Breast epithelium (tissue), 4 donors: ENCODE data around the gene NFE2L1. TPM values are rescaled to one million over a fixed set of nuclear protein-coding genes. Genes with fewer than 3 reads are reported as not detected.
"Not testable (repeated sequence)": the region's sequence is repeated elsewhere in the genome, so short reads cannot be mapped to it uniquely, and the experiment has no call there.

ENCODE experiments used
- DNase-seq, 2 donors: peaks; one replicate each; pipeline ENCODE4 v3.0.0-alpha.2; 2019; ENCODE audit warnings: low spot score in 2 of 2
- H3K27ac ChIP-seq, 2 donors: fragments of 200-600 bp; sonication (generic) in 1 of 2; one replicate each; pipeline ENCODE4 v1.5.1; 2016 to 2019; ENCODE audit warnings: mild to moderate bottlenecking in 1 of 2
- H3K27me3 ChIP-seq, 2 donors: fragments of 200-600 bp; sonication (generic) in 1 of 2; one replicate each; pipeline versions ENCODE4 v1.5.1 to v1.6.0; 2017 to 2019; ENCODE audit warnings: control low read depth in 1 of 2, mild to moderate bottlenecking in 1 of 2
- H3K36me3 ChIP-seq: fragments of 200-600 bp; one replicate; pipeline ENCODE4 v1.5.1; 2019
- H3K4me1 ChIP-seq, 2 donors: fragments of 200-600 bp; sonication (generic); one replicate each; pipeline ENCODE4 v1.5.1; 2016 to 2019; ENCODE audit warnings: control low read depth in 1 of 2
- H3K4me3 ChIP-seq, 3 donors: fragments of 200-600 bp; sonication (generic); 1 replicate in 2 of 3; 2 replicates in 1 of 3; pipeline ENCODE4 v1.5.1; 2016 to 2019; ENCODE audit warnings: mild to moderate bottlenecking in 3 of 3, moderate library complexity in 2 of 3
- H3K9me3 ChIP-seq, 2 donors: fragments of 200-600 bp; sonication (generic) in 1 of 2; one replicate each; pipeline ENCODE4 v1.5.1; 2016 to 2019; ENCODE audit warnings: control low read depth in 1 of 2
- POLR2A ChIP-seq: fragments of 450-650 bp; IDR thresholded peaks from one replicate; pipeline ENCODE4 v1.6.1; 2016; ENCODE audit warnings: antibody characterized with exemption, mild to moderate bottlenecking, moderate library complexity
- POLR2AphosphoS5 ChIP-seq, 3 donors: sonication (generic); formaldehyde crosslinking; IDR thresholded peaks; one replicate each; pipeline ENCODE4 v1.6.1; 2017; ENCODE audit warnings: antibody characterized with exemption in 3 of 3
- intact Hi-C: fragments of 100-400 bp; cut with DNase I; formaldehyde crosslinking; loops from one replicate; pipeline ENCODE4 v1.15.1; 2023; ENCODE audit warnings: low total_unique reads
- total RNA-seq, 3 donors: library from RNA; depleted of rRNA; stranded (reverse); fragments of >200 nt; gene quantifications; one replicate each; pipeline ENCODE4 v1.1.0, GENCODE V29; 2016
- TF ChIP-seq, protein P1 (sequence below), 3 donors: fragments of 450-650 bp; IDR thresholded peaks; one replicate each; pipeline ENCODE4 v1.5.1; 2016 to 2017; ENCODE audit warnings: antibody characterized with exemption in 3 of 3, mild to moderate bottlenecking in 3 of 3, moderate library complexity in 3 of 3

NFE2L1 gene
- total RNA-seq, 3 donors from 2014 or later, result 96.4 to 278 (median 106) TPM

DNA sequence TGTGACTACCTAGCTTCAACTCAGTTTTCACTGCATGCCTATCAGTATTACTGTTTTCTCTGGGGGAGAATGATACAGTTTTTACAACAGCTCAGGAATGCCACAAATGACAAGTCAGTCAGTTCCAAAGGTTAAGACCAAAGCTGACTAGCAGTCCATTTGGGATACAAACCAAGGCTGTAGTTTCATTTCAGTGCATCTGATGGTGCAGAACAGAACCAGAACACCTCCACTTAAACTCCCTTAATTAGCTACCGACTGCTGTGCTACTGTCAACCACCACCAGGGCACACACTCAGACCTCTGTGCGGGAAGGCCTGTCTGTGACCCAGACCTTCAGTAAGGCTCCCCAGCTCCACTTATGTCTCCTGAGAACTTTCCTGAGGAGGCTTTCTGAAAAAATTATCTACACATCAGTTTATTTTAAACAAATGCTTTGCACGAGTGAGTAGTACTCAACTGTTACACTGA lies 20.4 kb downstream of the NFE2L1 start:
- no peak overlapping the region for H3K27ac ChIP-seq
- intact Hi-C loops, result no loop called here
- DNase-seq, result no peak
- H3K4me1 ChIP-seq, result peaks cover 0 to 10% of the 10 kb centered on the region in 2 donors
- H3K4me3 ChIP-seq, result no peak overlapping the region
- no peaks in the 10 kb centered on the region for H3K27me3 ChIP-seq
- TF ChIP-seq POLR2AphosphoS5 (IDR thresholded peaks at IDR 0.05), result no peak
- TF ChIP-seq, protein P1, sequence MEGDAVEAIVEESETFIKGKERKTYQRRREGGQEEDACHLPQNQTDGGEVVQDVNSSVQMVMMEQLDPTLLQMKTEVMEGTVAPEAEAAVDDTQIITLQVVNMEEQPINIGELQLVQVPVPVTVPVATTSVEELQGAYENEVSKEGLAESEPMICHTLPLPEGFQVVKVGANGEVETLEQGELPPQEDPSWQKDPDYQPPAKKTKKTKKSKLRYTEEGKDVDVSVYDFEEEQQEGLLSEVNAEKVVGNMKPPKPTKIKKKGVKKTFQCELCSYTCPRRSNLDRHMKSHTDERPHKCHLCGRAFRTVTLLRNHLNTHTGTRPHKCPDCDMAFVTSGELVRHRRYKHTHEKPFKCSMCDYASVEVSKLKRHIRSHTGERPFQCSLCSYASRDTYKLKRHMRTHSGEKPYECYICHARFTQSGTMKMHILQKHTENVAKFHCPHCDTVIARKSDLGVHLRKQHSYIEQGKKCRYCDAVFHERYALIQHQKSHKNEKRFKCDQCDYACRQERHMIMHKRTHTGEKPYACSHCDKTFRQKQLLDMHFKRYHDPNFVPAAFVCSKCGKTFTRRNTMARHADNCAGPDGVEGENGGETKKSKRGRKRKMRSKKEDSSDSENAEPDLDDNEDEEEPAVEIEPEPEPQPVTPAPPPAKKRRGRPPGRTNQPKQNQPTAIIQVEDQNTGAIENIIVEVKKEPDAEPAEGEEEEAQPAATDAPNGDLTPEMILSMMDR (IDR thresholded peaks at IDR 0.05), result peak in 1 of 3 donors; percentile 20
- TF ChIP-seq POLR2A, result no peak
- H3K9me3 ChIP-seq, result no peaks in the 10 kb centered on the region
- H3K36me3 ChIP-seq, result no peaks in the 10 kb centered on the region

DNA sequence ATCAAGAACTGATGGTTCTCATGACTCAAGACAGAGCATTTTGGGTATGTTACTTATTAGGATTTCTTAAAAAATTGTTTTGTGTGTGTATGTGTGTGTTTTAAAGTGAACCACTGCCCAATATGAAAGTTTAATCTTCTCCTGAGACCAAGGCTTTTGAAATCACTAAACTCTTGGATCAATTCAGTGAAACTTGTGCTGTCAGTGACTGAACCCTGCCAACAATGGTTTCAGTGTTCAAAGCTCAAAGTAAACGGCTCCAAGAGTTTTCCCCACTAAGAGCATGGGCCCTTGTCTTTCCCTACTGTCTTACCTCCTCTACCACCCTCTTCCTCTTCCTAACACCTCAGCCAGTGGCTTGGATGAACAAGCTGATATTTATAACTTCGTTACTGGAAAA lies 22.0 kb downstream of the NFE2L1 start:
- Histone ChIP-seq H3K4me3 (no peak overlapping the region), H3K9me3 (no peaks in the 10 kb centered on the region), H3K36me3 (no peaks in the 10 kb centered on the region), H3K27ac (no peak overlapping the region), H3K27me3 (no peaks in the 10 kb centered on the region), H3K4me1 (peaks cover 0 to 10% of the 10 kb centered on the region in 2 donors)
- intact Hi-C loops, result no loop called here
- no peak for DNase-seq
- no peak for TF ChIP-seq POLR2AphosphoS5 (IDR thresholded peaks at IDR 0.05)
- TF ChIP-seq, protein P1 (IDR thresholded peaks at IDR 0.05), result no peak
- no peak for TF ChIP-seq POLR2A

DNA sequence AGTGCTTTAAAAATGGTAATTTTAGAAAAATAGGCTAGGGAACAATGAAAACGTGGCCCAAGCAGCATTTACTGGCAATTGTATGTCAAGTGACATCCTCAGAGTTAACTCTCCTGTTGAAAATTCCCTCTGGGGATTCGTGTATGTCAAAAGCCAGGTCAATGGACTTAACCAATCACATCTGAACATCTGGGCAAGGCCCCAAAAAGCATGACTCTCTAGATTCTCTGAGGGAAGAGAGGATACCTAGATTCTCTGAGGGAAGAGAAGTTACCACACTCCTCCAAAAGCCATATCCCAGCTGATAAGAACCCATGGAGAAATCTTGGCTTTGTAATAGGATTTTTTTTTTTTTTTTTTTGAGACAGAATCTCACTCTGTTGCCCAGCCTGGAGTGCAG lies 23.5 kb downstream of the NFE2L1 start:
- TF ChIP-seq, protein P1 (IDR thresholded peaks at IDR 0.05), result no peak
- no peak for TF ChIP-seq POLR2AphosphoS5 (IDR thresholded peaks at IDR 0.05)
- TF ChIP-seq POLR2A, result no peak
- intact Hi-C loops, result no loop called here
- no peaks in the 10 kb centered on the region for H3K9me3 ChIP-seq
- no peak for DNase-seq
- H3K4me1 ChIP-seq, result no peaks in the 10 kb centered on the region
- no peak overlapping the region for H3K27ac ChIP-seq
- no peaks in the 10 kb centered on the region for H3K27me3 ChIP-seq
- no peak overlapping the region for H3K4me3 ChIP-seq
- no peaks in the 10 kb centered on the region for H3K36me3 ChIP-seq

DNA sequence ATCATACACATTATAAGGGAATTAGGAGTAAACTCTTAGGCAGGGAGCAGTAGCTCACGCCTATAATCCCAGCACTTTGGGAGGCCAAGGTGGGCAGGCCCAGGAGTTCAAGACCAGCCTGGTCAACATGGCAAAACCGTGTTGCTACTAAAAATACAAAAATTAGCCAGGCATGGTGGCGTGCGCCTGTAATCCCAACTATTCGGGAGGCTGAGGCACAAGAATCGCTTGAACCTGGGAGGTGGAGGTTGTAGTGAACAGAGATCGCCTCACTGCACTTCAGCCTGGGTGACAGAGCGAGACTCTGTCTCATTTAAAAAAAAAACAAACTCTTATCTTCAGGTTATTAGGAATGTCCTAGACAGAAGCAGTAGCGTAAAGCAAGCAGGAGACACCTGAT lies 24.7 kb downstream of the NFE2L1 start:
- H3K4me3 ChIP-seq, DNase-seq, intact Hi-C loops, H3K4me1 ChIP-seq, H3K27ac ChIP-seq, H3K36me3 ChIP-seq, H3K27me3 ChIP-seq, H3K9me3 ChIP-seq: not testable (repeated sequence)

DNA sequence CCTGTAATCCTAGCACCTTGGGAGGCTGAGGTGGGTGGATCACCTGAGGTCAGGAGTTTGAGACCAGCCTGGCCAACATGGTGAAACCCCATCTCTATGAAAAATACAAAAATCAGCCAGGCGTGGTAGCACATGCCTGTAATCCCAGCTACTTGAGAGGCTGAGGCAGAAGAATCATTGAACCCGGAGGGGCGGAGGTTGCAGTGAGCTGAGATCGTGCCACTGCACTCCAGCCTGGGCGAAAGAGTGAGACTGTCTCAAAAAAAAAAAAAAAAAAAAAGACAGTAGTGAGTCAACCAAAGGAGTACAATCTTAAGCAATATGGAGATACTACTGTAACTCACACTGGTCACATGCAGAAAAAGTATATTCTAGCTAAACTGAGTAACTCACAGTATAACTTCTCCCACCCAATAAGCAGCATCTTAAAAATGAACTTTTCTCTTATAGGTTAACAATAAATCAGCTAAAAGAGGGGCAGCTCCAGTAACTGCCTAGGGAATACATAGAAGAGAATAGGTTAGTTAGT lies 25.5 kb downstream of the NFE2L1 start:
- DNase-seq, intact Hi-C loops, H3K9me3 ChIP-seq, H3K4me1 ChIP-seq, H3K4me3 ChIP-seq, H3K27me3 ChIP-seq, H3K36me3 ChIP-seq, H3K27ac ChIP-seq: not testable (repeated sequence)

DNA sequence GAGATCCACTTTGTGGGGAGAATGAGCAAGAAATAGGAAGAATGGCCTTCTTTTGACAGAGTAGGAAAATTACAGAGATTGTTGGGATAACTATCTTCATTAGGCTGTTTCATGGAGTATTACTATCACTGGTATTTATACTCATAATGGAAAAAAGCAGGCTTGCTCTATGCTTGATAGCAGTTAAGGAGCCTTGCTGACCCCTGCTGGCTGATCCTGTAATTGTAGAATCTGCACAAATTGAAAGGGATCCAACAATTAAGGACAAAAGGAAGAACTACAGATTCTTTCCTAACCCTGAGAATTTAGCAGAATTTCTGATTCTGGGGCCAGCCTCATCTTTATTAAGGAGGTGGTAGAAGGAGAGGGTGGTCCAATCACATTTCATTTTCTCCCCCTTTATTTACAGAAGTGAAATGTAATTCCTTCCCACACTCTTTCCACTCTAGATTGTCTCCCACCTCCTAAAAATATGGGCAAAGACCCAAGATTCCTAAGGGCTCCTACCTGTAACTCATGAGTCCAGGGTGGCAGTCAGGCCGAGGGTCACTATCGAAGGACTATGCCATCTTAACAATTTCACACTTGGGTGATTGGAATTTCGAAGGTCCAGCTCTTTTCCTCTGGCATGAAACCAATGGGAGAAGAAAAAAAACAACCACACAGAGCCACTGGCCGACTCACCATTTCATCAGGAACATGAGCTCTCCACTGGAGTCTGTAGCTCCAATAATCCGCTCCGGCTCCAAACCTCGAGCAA lies 26.3 kb downstream of the NFE2L1 start:
- no peaks in the 10 kb centered on the region for H3K27me3 ChIP-seq
- H3K27ac ChIP-seq, result no peak overlapping the region
- H3K4me3 ChIP-seq, result no peak overlapping the region
- H3K9me3 ChIP-seq, result no peaks in the 10 kb centered on the region
- H3K36me3 ChIP-seq, result no peaks in the 10 kb centered on the region
- no peak for TF ChIP-seq POLR2AphosphoS5 (IDR thresholded peaks at IDR 0.05)
- TF ChIP-seq POLR2A, result no peak
- TF ChIP-seq, protein P1 (IDR thresholded peaks at IDR 0.05), result peak; percentile 51 to 90 (median 90)
- DNase-seq, result peak; percentile 63 to 77
- intact Hi-C loops, result no loop called here
- no peaks in the 10 kb centered on the region for H3K4me1 ChIP-seq

DNA sequence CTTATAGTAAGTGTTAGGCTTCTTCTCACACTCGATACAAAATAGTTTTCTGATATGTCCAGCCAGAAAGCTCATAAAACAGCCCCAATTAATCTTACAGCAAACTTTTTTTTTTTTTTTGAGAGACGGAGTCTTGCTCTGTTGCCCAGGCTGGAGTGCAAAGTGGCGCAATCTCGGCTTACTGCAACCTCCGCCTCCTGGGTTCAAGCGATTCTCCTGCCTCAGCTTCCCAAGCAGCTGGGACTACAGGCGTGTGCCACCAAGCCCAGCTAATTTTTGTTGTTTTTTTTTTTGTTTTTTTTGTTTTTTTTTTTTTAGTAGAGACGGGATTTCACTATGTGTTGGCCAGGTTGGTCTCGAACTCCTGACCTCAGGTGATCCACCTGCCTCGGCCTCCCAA lies 29.0 kb downstream of the NFE2L1 start:
- intact Hi-C loops, result loop anchor here (2.0 kb wide), 1 partner anchor 58 kb away; no protein-coding TSS in a partner anchor
- not testable (repeated sequence) for H3K27ac ChIP-seq, H3K4me3 ChIP-seq, DNase-seq, H3K27me3 ChIP-seq, H3K4me1 ChIP-seq, H3K9me3 ChIP-seq, H3K36me3 ChIP-seq
